Adrenal gland (tissue), 12 donors: ENCODE results near the gene TMEM114. TPM values are rescaled to one million over a fixed set of nuclear protein-coding genes. Genes with fewer than 3 reads are reported as not detected.

Experiments used
- DNase-seq, 7 donors: peaks; one replicate each; pipeline ENCODE4 v3.0.0-alpha.2; 2019 to 2020
- H3K27ac ChIP-seq, 5 donors: fragments of 200-600 bp; sonication (generic) in 4 of 5; 1 replicate in 3 of 5; 2 replicates in 2 of 5; pipeline versions ENCODE4 v1.5.1 to v1.8.0; 2016 to 2020; ENCODE audit warnings: mild to moderate bottlenecking in 1 of 5
- H3K27me3 ChIP-seq: fragments of 200-600 bp; 2 replicates; pipeline ENCODE4 v1.8.0; 2021
- H3K36me3 ChIP-seq, 2 donors: fragments of 200-600 bp; replicated peaks in 1 of 2; 1 replicate in 1 of 2; 2 replicates in 1 of 2; pipeline versions ENCODE4 v1.5.1 to v1.8.0; 2018 to 2022
- H3K4me1 ChIP-seq, 2 donors: fragments of 200-600 bp; replicated peaks in 1 of 2; 1 replicate in 1 of 2; 2 replicates in 1 of 2; pipeline versions ENCODE4 v1.5.1 to v1.8.0; 2018 to 2021
- H3K4me3 ChIP-seq, 4 donors: fragments of 200-600 bp; sonication (generic) in 3 of 4; one replicate each; pipeline ENCODE4 v1.5.1; 2016 to 2018
- H3K9me3 ChIP-seq, 3 donors: fragments of 200-600 bp; sonication (generic) in 1 of 3; replicated peaks in 1 of 3; 1 replicate in 2 of 3; 2 replicates in 1 of 3; pipeline versions ENCODE4 v1.5.1 to v1.8.0; 2016 to 2021
- POLR2A ChIP-seq, 2 donors: fragments of 450-650 bp; IDR thresholded peaks; one replicate each; pipeline ENCODE4 v1.6.1; 2017; ENCODE audit warnings: antibody characterized with exemption in 2 of 2, mild to moderate bottlenecking in 2 of 2, moderate library complexity in 1 of 2
- WGBS, 4 donors: extraction: QIAGEN DNeasy Blood & Tissue Kit in 2 of 4; methylation state at CpG; one replicate each; pipeline versions ENCODE4 v1.1.5 to v1.1.7; 2013 to 2017; 5-methylcytosine and 5-hydroxymethylcytosine counted together
- intact Hi-C, 2 donors: fragments of 100-400 bp; cut with DNase I; formaldehyde crosslinking; loops; one replicate each; pipeline versions ENCODE4 v1.14.1 to v1.15.0; 2022 to 2023
- polyA plus RNA-seq, 3 donors: library from polyadenylated mRNA; stranded (reverse); fragments of 200-250 nt in 2 of 3; fragments of 350-450 nt in 1 of 3; fragmentation: Illumina TruSeq in 1 of 3; extraction: RNeasy Lipid Tissue Mini Kit (QIAGEN cat#74804) in 1 of 3; gene quantifications; one replicate each; pipeline ENCODE4 v1.2.3, GENCODE V29; 2013 to 2014
- total RNA-seq, 9 donors: library from RNA; depleted of rRNA in 4 of 9; stranded (reverse); fragments of >200 nt in 4 of 9; fragments of 120-200 nt in 1 of 9; fragmentation: NEBNext Ultra II Directional in 1 of 9; extraction: Animal tissue kit (Norgen Biotek cat#: 25700) in 1 of 9; gene quantifications; one replicate each; pipeline versions ENCODE4 v1.1.0 to v1.2.4, GENCODE V29; 2013 to 2023
- TF ChIP-seq, protein P1 (sequence below), 6 experiments: fragments of 450-650 bp in 4 of 6; fragments of 200-600 bp in 2 of 6; sonication (generic) in 1 of 6; IDR thresholded peaks; 1 replicate in 5 of 6; 2 replicates in 1 of 6; pipeline versions ENCODE4 v1.5.1 to v1.8.0; 2016 to 2021; ENCODE audit warnings: antibody characterized with exemption in 6 of 6, mild to moderate bottlenecking in 2 of 6, moderate library complexity in 1 of 6
- donor health status: healthy with polysubstance abuse.
- donor health status: Bipolar disorder and iron deficiency.
- donor health status: DM: yes; HTN: yes; CAD: no.
- donor health status: DM: no; HTN: no; CAD: no.
- donor health status: DM: no; HTN: no; CAD: no.
- donor health status: DM: yes; HTN: yes; CAD: no.

The TMEM114 gene
- total and polyA plus RNA-seq, 12 donors = 0.24 to 1.1 TPM; not detected in 10

GRCh38 chr16:8554022-8554421 lies 36.3 kb downstream of the TMEM114 start:
- no peak overlapping the region for H3K4me3 ChIP-seq
- no peaks in the 10 kb centered on the region for H3K4me1 ChIP-seq
- peaks cover 8% of the 10 kb centered on the region for H3K27me3 ChIP-seq
- no peaks in the 10 kb centered on the region for H3K36me3 ChIP-seq
- intact Hi-C loops = no loop called here
- no peak overlapping the region for H3K27ac ChIP-seq
- no peak for DNase-seq
- 61 to 83% (median 79%) methylated on average over 4 of the region's 4 CpGs for WGBS, 4 donors
- H3K9me3 ChIP-seq = no peaks in the 10 kb centered on the region
- TF ChIP-seq POLR2A (IDR thresholded peaks at IDR 0.05) = no peak
- TF ChIP-seq, protein P1, sequence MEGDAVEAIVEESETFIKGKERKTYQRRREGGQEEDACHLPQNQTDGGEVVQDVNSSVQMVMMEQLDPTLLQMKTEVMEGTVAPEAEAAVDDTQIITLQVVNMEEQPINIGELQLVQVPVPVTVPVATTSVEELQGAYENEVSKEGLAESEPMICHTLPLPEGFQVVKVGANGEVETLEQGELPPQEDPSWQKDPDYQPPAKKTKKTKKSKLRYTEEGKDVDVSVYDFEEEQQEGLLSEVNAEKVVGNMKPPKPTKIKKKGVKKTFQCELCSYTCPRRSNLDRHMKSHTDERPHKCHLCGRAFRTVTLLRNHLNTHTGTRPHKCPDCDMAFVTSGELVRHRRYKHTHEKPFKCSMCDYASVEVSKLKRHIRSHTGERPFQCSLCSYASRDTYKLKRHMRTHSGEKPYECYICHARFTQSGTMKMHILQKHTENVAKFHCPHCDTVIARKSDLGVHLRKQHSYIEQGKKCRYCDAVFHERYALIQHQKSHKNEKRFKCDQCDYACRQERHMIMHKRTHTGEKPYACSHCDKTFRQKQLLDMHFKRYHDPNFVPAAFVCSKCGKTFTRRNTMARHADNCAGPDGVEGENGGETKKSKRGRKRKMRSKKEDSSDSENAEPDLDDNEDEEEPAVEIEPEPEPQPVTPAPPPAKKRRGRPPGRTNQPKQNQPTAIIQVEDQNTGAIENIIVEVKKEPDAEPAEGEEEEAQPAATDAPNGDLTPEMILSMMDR (IDR thresholded peaks at IDR 0.05) = no peak

DNA sequence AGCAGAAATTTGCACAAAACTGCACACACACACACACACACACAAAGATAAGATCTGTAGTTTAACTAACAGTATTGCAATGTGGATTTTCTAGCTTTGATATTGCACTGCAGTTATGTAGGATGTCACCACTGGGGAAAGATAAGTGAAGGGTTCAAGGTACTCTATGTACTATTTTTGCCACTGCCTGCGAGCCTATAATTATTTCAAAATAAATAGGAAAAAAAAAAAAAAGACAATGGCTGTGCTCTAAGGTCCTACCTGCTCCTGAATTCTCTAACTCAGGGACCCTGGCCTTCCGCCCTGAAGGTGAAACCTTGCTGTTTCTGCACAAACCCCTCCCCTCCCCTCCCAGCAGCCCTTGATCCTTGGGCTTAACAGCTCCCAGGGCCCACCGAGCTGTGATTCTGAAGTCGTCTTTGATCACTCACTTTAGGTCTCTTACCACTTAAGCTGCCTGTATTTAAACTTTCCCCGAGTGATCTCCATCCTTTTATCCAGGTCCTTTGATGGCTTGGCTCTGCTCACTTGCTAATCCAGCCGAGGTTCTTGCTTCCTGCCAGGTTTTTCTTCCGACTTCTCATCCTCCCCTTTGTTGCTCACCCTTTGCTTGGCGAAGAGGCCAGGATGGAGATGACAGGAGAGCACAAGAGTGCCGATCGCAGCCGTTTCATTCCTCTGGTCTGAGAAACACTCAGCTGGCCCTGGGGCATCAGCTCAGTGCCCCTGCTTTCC lies 37.7 kb downstream of the TMEM114 start:
- H3K27me3 ChIP-seq = peaks cover 13% of the 10 kb centered on the region

GRCh38 chr16:8551388-8552332 lies 38.7 kb downstream of the TMEM114 start:
- Histone ChIP-seq H3K4me1 (no peaks in the 10 kb centered on the region), H3K27ac (no peak overlapping the region), H3K36me3 (no peaks in the 10 kb centered on the region), H3K27me3 (peaks cover 13% of the 10 kb centered on the region), H3K4me3 (no peak overlapping the region), H3K9me3 (no peaks in the 10 kb centered on the region)
- 81 to 94% (median 89%) methylated on average over 3 of the region's 3 CpGs for WGBS, 4 donors
- TF ChIP-seq, protein P1 (IDR thresholded peaks at IDR 0.05) = no peak
- TF ChIP-seq POLR2A (IDR thresholded peaks at IDR 0.05) = no peak
- intact Hi-C loops = no loop called here
- DNase-seq = no peak

More for the DNA sequence above, 37.7 kb downstream of the TMEM114 start:
- 29 to 35% (median 32%) methylated on average over 11 of the region's 11 CpGs for WGBS, 4 donors
- Histone ChIP-seq H3K36me3 (no peaks in the 10 kb centered on the region), H3K27ac (no peak overlapping the region), H3K9me3 (no peaks in the 10 kb centered on the region), H3K4me3 (no peak overlapping the region), H3K4me1 (no peaks in the 10 kb centered on the region)
- DNase-seq = no peak
- intact Hi-C loops = no loop called here
- TF ChIP-seq POLR2A (IDR thresholded peaks at IDR 0.05) = no peak
- TF ChIP-seq, protein P1 (IDR thresholded peaks at IDR 0.05) = no peak

DNA sequence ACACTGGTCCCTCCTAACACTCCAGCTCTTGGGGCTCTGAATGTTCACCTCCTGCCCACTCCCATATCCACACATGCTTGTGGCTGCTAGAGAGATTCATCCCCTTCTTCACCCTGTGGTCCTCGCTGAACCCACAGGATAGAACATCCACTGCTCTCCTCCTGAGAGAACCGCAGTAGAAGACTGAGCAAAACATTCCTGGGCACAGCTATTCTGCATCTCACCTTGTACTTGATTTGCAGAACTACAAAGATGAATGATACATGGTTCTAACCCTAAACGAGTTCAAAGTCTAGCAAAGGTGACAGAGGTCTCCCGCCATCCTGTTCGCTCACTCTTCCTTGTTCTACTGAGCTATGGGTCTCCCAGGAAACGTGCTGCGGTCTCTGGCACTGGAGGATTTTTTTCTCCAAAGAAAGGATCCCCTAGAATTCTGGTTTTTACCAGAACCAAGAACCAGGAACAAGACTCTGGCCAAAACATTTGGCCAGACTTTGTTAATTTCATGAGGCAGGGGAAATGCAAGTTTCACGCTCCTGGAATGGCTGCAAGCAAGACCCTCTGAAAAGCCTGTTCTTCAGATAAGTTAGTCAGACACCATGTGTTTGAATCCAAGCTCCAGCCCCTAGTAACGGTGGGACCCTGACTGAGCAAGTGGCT lies 39.5 kb downstream of the TMEM114 start:
- Histone ChIP-seq H3K9me3 (no peaks in the 10 kb centered on the region), H3K4me3 (no peak overlapping the region), H3K4me1 (no peaks in the 10 kb centered on the region), H3K36me3 (no peaks in the 10 kb centered on the region), H3K27ac (no peak overlapping the region), H3K27me3 (peaks cover 13% of the 10 kb centered on the region)
- intact Hi-C loops = no loop called here
- TF ChIP-seq, protein P1 (IDR thresholded peaks at IDR 0.05) = no peak
- TF ChIP-seq POLR2A (IDR thresholded peaks at IDR 0.05) = no peak
- DNase-seq = no peak
- 75 to 82% (median 79%) methylated on average over 9 of the region's 9 CpGs for WGBS, 4 donors
